ENCODE data around the gene CYP4A22. TPM values are rescaled to one million over a fixed set of nuclear protein-coding genes. Genes with fewer than 3 reads are reported as not detected.

CYP4A22 gene
- total RNA-seq, 2 donors from 2014 or later, result not detected

DNA sequence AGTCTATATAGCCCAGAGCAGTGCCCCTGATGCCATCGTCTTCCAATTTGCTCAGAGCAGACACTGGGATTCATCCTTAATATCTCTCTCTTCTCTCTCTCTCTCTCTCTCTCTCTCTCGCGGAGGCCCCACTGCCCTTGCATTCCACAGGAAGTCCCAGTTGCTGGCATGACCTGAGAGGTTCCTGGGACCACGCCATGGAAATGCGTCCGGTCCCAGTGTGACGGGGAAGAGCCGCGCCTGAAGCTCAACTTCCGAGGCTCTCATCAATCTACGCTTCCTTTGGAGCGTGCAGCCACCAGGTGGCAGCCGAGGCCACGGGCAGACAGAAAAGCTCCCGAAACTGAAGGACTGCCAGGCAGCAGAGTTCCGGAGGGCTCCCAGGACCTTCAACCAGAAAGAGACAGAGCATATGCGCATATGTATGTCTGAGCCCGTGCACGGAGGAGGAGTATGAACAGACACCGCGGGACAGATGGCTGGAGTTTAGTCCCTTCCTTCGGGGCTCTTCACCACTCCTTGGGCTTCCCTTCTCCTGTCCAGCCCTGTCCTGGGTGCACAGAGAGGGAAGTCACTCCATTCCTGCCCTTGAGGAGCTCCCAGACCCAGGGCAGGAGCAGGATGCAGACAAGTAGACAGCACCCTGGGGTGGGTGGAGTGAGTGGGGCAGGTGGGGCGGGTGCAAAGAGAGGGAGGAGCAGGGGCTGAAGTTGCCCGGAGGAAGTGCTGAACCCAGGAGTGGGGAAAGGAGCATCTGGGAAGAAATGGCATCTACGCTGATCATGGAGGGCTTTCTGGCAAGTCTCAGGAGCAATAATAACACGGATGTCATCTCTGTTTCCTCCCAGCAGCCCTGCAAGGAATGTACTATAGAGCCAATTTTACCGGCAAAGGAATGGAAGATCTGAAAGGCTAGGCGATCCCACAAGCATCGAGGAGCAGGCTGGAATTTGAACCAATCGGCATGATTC lies 42.1 kb downstream of the CYP4A22 start:
- Histone ChIP-seq H3K4me1 (peaks cover 0 to 16% of the 10 kb centered on the region in 2 donors), H3K4me3 (peak overlapping the region; percentile 4 to 43), H3K36me3 (no peaks in the 10 kb centered on the region), H3K9me3 (no peaks in the 10 kb centered on the region), H3K27ac (no peak overlapping the region), H3K27me3 (no peaks in the 10 kb centered on the region)
- TF ChIP-seq, protein P1, sequence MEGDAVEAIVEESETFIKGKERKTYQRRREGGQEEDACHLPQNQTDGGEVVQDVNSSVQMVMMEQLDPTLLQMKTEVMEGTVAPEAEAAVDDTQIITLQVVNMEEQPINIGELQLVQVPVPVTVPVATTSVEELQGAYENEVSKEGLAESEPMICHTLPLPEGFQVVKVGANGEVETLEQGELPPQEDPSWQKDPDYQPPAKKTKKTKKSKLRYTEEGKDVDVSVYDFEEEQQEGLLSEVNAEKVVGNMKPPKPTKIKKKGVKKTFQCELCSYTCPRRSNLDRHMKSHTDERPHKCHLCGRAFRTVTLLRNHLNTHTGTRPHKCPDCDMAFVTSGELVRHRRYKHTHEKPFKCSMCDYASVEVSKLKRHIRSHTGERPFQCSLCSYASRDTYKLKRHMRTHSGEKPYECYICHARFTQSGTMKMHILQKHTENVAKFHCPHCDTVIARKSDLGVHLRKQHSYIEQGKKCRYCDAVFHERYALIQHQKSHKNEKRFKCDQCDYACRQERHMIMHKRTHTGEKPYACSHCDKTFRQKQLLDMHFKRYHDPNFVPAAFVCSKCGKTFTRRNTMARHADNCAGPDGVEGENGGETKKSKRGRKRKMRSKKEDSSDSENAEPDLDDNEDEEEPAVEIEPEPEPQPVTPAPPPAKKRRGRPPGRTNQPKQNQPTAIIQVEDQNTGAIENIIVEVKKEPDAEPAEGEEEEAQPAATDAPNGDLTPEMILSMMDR (IDR thresholded peaks at IDR 0.05), result peak; percentile 70 to 92
- DNase-seq (ENCODE audit: low spot score), result peak; percentile 94

GRCh38 chr1:47179988-47180563 lies 42.8 kb downstream of the CYP4A22 start:
- no peak for DNase-seq (ENCODE audit: low spot score)
- Histone ChIP-seq H3K27me3 (no peaks in the 10 kb centered on the region), H3K4me3 (no peak overlapping the region), H3K9me3 (no peaks in the 10 kb centered on the region), H3K4me1 (peaks cover 0 to 16% of the 10 kb centered on the region in 2 donors), H3K36me3 (no peaks in the 10 kb centered on the region), H3K27ac (no peak overlapping the region)
- TF ChIP-seq, protein P1 (IDR thresholded peaks at IDR 0.05), result no peak

GRCh38 chr1:47180603-47181094 lies 43.4 kb downstream of the CYP4A22 start:
- Histone ChIP-seq H3K4me1 (peaks cover 0 to 16% of the 10 kb centered on the region in 2 donors), H3K36me3 (no peaks in the 10 kb centered on the region), H3K4me3 (no peak overlapping the region), H3K27ac (no peak overlapping the region), H3K27me3 (no peaks in the 10 kb centered on the region), H3K9me3 (no peaks in the 10 kb centered on the region)
- no peak for DNase-seq (ENCODE audit: low spot score)
- TF ChIP-seq, protein P1 (IDR thresholded peaks at IDR 0.05), result no peak

GRCh38 chr1:47181095-47181954 lies 44.1 kb downstream of the CYP4A22 start:
- no peak for DNase-seq (ENCODE audit: low spot score)
- H3K4me1 ChIP-seq, result peaks cover 0 to 16% of the 10 kb centered on the region in 2 donors

More at GRCh38 chr1:47181095-47181954, 44.1 kb downstream of the CYP4A22 start:
- TF ChIP-seq, protein P1 (IDR thresholded peaks at IDR 0.05), result no peak
- H3K27me3 ChIP-seq, result no peaks in the 10 kb centered on the region
- H3K27ac ChIP-seq, result no peak overlapping the region
- H3K4me3 ChIP-seq, result no peak overlapping the region
- no peaks in the 10 kb centered on the region for H3K9me3 ChIP-seq
- H3K36me3 ChIP-seq, result no peaks in the 10 kb centered on the region

Measured in right atrium auricular region (tissue), 2 donors.